Astrocyte (in vitro differentiated cells and primary cell): ENCODE data around the gene ARHGAP9. TPM values are rescaled to one million over a fixed set of nuclear protein-coding genes. Genes with fewer than 3 reads are reported as not detected.

Experiments
- DNase-seq: peaks from one replicate; pipeline ENCODE4 v3.0.0-alpha.2; 2010; ENCODE audit warnings: low read depth
- FAIRE-seq: peaks from 2 replicates; lab custom pipeline; 2011; peaks lifted over from hg19 to GRCh38; lab: Jason Lieb, UNC
- H2AFZ ChIP-seq: 2 replicates; pipeline ENCODE4 v1.6.0; 2012; ENCODE audit warnings: low read depth, low read length, inconsistent platforms
- H3K27ac ChIP-seq: 2 replicates; pipeline ENCODE4 v1.5.1; 2011; ENCODE audit warnings: low read depth, low read length, inconsistent platforms
- H3K27me3 ChIP-seq: 2 replicates; pipeline ENCODE4 v1.6.0; 2011; ENCODE audit warnings: low read length, inconsistent platforms; ENCODE audit not compliant: insufficient read depth
- H3K36me3 ChIP-seq: 2 replicates; pipeline ENCODE4 v1.5.1; 2011; ENCODE audit warnings: low read length, inconsistent platforms; ENCODE audit not compliant: insufficient read depth
- H3K4me1 ChIP-seq: 2 replicates; pipeline ENCODE4 v1.5.1; 2011; ENCODE audit warnings: low read length, inconsistent platforms; ENCODE audit not compliant: insufficient read depth
- H3K4me2 ChIP-seq: 2 replicates; pipeline ENCODE4 v1.6.0; 2012; ENCODE audit warnings: low read length, inconsistent platforms
- H3K4me3 ChIP-seq: 2 replicates; pipeline ENCODE4 v1.5.1; 2011; ENCODE audit warnings: low read depth, mild to moderate bottlenecking, low read length, inconsistent platforms; ENCODE audit not compliant: insufficient read depth
- H3K79me2 ChIP-seq: 2 replicates; pipeline ENCODE4 v1.6.0; 2012; ENCODE audit warnings: mild to moderate bottlenecking, low read length, inconsistent platforms; ENCODE audit not compliant: insufficient read depth
- H3K9ac ChIP-seq: 2 replicates; pipeline ENCODE4 v1.6.0; 2012; ENCODE audit warnings: mild to moderate bottlenecking, low read length, inconsistent platforms
- H3K9me3 ChIP-seq: 2 replicates; pipeline ENCODE4 v1.5.1; 2012; ENCODE audit warnings: low read depth, mild to moderate bottlenecking, low read length, inconsistent platforms; ENCODE audit not compliant: insufficient read depth
- H4K20me1 ChIP-seq: 2 replicates; pipeline ENCODE4 v1.6.0; 2012; ENCODE audit warnings: low read length, inconsistent platforms; ENCODE audit not compliant: insufficient read depth
- H3K27ac Mint-ChIP-seq: one replicate; pipeline ENCODE4 v1.8.0; 2021; ENCODE audit warnings: mild to moderate bottlenecking, mixed read lengths; ENCODE audit not compliant: unreplicated experiment
- H3K27me3 Mint-ChIP-seq: one replicate; pipeline ENCODE4 v1.8.0; 2021; ENCODE audit warnings: low read depth, mixed read lengths; ENCODE audit not compliant: unreplicated experiment
- H3K36me3 Mint-ChIP-seq: one replicate; pipeline ENCODE4 v1.8.0; 2021; ENCODE audit warnings: low read depth, mixed read lengths; ENCODE audit not compliant: unreplicated experiment
- H3K4me1 Mint-ChIP-seq: one replicate; pipeline ENCODE4 v1.8.0; 2021; ENCODE audit warnings: low read depth, mixed read lengths; ENCODE audit not compliant: unreplicated experiment
- H3K4me3 Mint-ChIP-seq: one replicate; pipeline ENCODE4 v1.8.0; 2021; ENCODE audit warnings: mild to moderate bottlenecking, moderate library complexity, mixed read lengths; ENCODE audit not compliant: unreplicated experiment
- H3K9me3 Mint-ChIP-seq: one replicate; pipeline ENCODE4 v1.8.0; 2021; ENCODE audit warnings: mild to moderate bottlenecking, mixed read lengths; ENCODE audit not compliant: unreplicated experiment
- EZH2 ChIP-seq: IDR thresholded peaks from 2 replicates; pipeline ENCODE4 v1.6.1; 2012; ENCODE audit warnings: mild to moderate bottlenecking, low read length, inconsistent platforms; ENCODE audit not compliant: insufficient read depth
- total RNA-seq: library from RNA; stranded (reverse); gene quantifications from 2 replicates; pipeline ENCODE4 v1.2.1, GENCODE V29; 2021
- TF ChIP-seq, protein P1 (sequence below): IDR thresholded peaks from 2 replicates; pipeline ENCODE4 v1.5.1; 2011; ENCODE audit warnings: low read depth, mild to moderate bottlenecking, inconsistent platforms, low read length, moderate library complexity; ENCODE audit not compliant: insufficient read depth

The ARHGAP9 gene
- total RNA-seq, 1 donor from 2014 or later, result 3.1 TPM

GRCh38 chr12:57472391-57472790 is 7.3 kb downstream of the ARHGAP9 start:
- H3K79me2 ChIP-seq, result no peaks in the 10 kb centered on the region
- Mint-ChIP-seq H3K27me3 (peaks cover 79% of the 10 kb centered on the region), H3K27ac (no peak overlapping the region), H3K9me3 (peaks cover 13% of the 10 kb centered on the region), H3K4me1 (no peaks in the 10 kb centered on the region), H3K4me3 (no peak overlapping the region), H3K36me3 (peaks cover 16% of the 10 kb centered on the region)
- TF ChIP-seq EZH2, result no peak
- TF ChIP-seq, protein P1, sequence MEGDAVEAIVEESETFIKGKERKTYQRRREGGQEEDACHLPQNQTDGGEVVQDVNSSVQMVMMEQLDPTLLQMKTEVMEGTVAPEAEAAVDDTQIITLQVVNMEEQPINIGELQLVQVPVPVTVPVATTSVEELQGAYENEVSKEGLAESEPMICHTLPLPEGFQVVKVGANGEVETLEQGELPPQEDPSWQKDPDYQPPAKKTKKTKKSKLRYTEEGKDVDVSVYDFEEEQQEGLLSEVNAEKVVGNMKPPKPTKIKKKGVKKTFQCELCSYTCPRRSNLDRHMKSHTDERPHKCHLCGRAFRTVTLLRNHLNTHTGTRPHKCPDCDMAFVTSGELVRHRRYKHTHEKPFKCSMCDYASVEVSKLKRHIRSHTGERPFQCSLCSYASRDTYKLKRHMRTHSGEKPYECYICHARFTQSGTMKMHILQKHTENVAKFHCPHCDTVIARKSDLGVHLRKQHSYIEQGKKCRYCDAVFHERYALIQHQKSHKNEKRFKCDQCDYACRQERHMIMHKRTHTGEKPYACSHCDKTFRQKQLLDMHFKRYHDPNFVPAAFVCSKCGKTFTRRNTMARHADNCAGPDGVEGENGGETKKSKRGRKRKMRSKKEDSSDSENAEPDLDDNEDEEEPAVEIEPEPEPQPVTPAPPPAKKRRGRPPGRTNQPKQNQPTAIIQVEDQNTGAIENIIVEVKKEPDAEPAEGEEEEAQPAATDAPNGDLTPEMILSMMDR, result no peak
- H3K27ac ChIP-seq, result no peak overlapping the region
- H3K4me3 ChIP-seq, result no peak overlapping the region
- H3K4me2 ChIP-seq, result no peak overlapping the region
- no peaks in the 10 kb centered on the region for H3K9me3 ChIP-seq
- H3K4me1 ChIP-seq, result peaks cover 9% of the 10 kb centered on the region
- peaks cover 49% of the 10 kb centered on the region for H3K27me3 ChIP-seq
- H2AFZ ChIP-seq, result no peak overlapping the region
- H3K9ac ChIP-seq, result no peak overlapping the region
- H3K36me3 ChIP-seq, result no peaks in the 10 kb centered on the region
- no peaks in the 10 kb centered on the region for H4K20me1 ChIP-seq
- FAIRE-seq, result no peak
- DNase-seq, result no peak

- peaks cover 79% of the 10 kb centered on the region for H3K27me3 Mint-ChIP-seq
- H3K27me3 ChIP-seq, result peaks cover 46% of the 10 kb centered on the region
- FAIRE-seq, result no peak
Observed at GRCh38 chr12:57471661-57472060, 8.0 kb downstream of the ARHGAP9 start.

More at GRCh38 chr12:57471661-57472060, 8.0 kb downstream of the ARHGAP9 start:
- Histone ChIP-seq H4K20me1 (no peaks in the 10 kb centered on the region), H3K9me3 (no peaks in the 10 kb centered on the region), H3K9ac (no peak overlapping the region), H3K27ac (no peak overlapping the region), H3K4me2 (no peak overlapping the region), H3K36me3 (no peaks in the 10 kb centered on the region), H3K79me2 (no peaks in the 10 kb centered on the region), H2AFZ (no peak overlapping the region), H3K4me3 (no peak overlapping the region), H3K4me1 (peaks cover 9% of the 10 kb centered on the region)
- H3K4me1 Mint-ChIP-seq, result no peaks in the 10 kb centered on the region
- H3K4me3 Mint-ChIP-seq, result no peak overlapping the region
- peaks cover 13% of the 10 kb centered on the region for H3K9me3 Mint-ChIP-seq
- H3K36me3 Mint-ChIP-seq, result peaks cover 16% of the 10 kb centered on the region
- TF ChIP-seq, protein P1, result no peak
- TF ChIP-seq EZH2, result no peak
- no peak for DNase-seq
- H3K27ac Mint-ChIP-seq, result no peak overlapping the region
